22Rv1 (cell line): Measurements from ENCODE around the gene ZNF629.

Source experiments
- ZFX ChIP-seq: fragments of 450-650 bp; IDR thresholded peaks from 2 replicates; pipeline ENCODE4 v1.6.1; 2017; ENCODE audit warnings: antibody characterized with exemption, borderline replicate concordance
- TF ChIP-seq, protein P1 (sequence below): fragments of 450-650 bp; IDR thresholded peaks from 2 replicates; pipeline ENCODE4 v1.5.1; 2017; ENCODE audit warnings: mild to moderate bottlenecking

DNA sequence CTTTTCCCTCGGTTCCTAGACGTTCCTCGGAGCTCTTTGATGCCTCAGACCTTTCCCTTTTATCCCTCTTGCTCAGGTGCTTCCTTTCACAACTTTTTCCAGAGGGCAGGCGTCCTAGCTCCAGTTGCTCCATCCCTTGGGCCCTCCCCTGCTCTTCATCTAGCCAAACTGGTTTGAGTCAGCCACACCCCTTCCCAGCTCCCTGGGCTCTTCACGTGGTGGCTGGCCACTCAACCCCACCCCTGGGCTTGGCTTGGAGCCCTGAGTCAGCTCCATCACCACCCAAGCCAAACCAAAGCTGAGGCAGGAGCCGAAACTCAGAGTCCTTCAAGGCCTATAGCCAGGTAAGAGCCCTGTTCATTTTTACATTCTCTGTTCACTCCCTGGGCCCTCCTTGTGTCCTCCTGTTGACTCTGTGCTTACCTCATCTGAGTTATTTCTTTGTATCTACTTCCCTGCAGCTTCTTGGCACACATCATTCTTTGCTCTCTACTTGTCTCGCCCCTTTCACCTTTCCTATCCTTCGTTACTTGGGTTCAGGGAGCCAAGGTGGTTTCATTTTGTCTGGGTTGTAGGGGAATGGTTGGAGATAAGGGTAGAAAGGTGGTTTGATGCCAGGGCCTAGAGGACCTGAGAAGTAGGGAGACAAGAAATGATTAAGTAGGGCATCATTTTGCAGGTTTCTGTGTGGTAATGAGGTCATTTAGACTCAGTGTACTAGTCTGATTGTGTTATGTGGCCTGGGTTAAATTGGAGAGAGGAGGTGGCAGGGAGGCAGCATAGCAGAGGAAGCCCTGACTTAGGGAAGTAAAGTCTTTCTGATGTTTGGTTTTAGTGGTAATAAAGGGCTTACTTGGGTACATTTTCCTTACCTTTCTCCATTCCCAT is 46.4 kb downstream of the ZNF629 start:
- TF ChIP-seq, protein P1, sequence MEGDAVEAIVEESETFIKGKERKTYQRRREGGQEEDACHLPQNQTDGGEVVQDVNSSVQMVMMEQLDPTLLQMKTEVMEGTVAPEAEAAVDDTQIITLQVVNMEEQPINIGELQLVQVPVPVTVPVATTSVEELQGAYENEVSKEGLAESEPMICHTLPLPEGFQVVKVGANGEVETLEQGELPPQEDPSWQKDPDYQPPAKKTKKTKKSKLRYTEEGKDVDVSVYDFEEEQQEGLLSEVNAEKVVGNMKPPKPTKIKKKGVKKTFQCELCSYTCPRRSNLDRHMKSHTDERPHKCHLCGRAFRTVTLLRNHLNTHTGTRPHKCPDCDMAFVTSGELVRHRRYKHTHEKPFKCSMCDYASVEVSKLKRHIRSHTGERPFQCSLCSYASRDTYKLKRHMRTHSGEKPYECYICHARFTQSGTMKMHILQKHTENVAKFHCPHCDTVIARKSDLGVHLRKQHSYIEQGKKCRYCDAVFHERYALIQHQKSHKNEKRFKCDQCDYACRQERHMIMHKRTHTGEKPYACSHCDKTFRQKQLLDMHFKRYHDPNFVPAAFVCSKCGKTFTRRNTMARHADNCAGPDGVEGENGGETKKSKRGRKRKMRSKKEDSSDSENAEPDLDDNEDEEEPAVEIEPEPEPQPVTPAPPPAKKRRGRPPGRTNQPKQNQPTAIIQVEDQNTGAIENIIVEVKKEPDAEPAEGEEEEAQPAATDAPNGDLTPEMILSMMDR: no peak
- TF ChIP-seq ZFX: no peak
